Astrocyte (in vitro differentiated cells and primary cell): ENCODE measurements around the gene SPOCK2.

Experiments
- EZH2 ChIP-seq: IDR thresholded peaks from 2 replicates; pipeline ENCODE4 v1.6.1; 2012; ENCODE audit warnings: mild to moderate bottlenecking, low read length, inconsistent platforms; ENCODE audit not compliant: insufficient read depth
- TF ChIP-seq, protein P1 (sequence below): IDR thresholded peaks from 2 replicates; pipeline ENCODE4 v1.5.1; 2011; ENCODE audit warnings: low read depth, mild to moderate bottlenecking, inconsistent platforms, low read length, moderate library complexity; ENCODE audit not compliant: insufficient read depth

- TF ChIP-seq, protein P1, sequence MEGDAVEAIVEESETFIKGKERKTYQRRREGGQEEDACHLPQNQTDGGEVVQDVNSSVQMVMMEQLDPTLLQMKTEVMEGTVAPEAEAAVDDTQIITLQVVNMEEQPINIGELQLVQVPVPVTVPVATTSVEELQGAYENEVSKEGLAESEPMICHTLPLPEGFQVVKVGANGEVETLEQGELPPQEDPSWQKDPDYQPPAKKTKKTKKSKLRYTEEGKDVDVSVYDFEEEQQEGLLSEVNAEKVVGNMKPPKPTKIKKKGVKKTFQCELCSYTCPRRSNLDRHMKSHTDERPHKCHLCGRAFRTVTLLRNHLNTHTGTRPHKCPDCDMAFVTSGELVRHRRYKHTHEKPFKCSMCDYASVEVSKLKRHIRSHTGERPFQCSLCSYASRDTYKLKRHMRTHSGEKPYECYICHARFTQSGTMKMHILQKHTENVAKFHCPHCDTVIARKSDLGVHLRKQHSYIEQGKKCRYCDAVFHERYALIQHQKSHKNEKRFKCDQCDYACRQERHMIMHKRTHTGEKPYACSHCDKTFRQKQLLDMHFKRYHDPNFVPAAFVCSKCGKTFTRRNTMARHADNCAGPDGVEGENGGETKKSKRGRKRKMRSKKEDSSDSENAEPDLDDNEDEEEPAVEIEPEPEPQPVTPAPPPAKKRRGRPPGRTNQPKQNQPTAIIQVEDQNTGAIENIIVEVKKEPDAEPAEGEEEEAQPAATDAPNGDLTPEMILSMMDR, result no peak
- no peak for TF ChIP-seq EZH2
Measured at GRCh38 chr10:72080042-72080975, 8.0 kb downstream of the SPOCK2 start.
